ENCODE measurements around the gene ZNF732. TPM values are rescaled to one million over a fixed set of nuclear protein-coding genes. Genes with fewer than 3 reads are reported as not detected.
A peak's percentile ranks its signal among the peaks of the same experiment; 100 is the strongest.
"Not testable (repeated sequence)": the region's sequence is repeated elsewhere in the genome, so short reads cannot be mapped to it uniquely, and the experiment has no call there.

The ZNF732 gene
- 0.63 and 1.4 TPM in 2 replicates for total RNA-seq

DNA sequence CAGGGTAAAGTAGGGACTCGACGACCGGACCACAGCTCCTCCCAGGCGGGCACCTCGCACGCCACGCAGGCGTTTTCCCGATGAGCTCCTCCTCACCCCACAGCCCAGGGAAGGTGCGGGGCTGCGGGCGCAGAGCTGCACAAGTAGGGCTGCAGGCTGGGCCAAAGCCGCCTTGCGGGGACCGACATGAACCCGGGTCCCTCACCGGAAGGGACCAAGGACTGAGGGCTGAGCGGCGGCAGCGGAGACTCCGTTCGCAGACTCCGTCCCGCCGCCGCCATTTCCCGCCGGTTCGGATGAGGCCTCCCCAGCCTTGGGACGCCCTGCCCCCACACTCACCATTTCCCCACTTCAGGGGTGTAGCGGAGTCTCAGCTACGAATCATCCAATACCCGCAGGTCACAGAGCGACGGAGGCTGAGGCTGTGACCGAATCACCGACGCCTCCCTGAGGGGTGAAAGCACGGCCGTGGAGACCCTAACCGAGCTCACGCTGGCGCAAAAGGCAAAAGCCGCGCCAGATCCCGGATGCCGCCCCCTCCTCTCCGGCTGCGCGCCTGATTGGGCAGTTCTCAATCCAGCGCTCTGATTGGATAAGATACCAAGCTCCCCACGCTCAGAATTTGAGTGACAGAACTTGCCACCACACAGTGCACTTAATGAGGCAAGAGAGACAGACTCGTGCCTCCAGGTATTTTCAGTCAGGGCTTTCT, at the start of gene ZNF732:
TSS of gene ZNF732 (minus strand) at position 506 of the 712 bp plus-strand sequence. CDS start at position 342, 164 bp downstream.
- DNase-seq (ENCODE audit: low read depth in 2 of 2): peak; percentile 75 to 82

DNA sequence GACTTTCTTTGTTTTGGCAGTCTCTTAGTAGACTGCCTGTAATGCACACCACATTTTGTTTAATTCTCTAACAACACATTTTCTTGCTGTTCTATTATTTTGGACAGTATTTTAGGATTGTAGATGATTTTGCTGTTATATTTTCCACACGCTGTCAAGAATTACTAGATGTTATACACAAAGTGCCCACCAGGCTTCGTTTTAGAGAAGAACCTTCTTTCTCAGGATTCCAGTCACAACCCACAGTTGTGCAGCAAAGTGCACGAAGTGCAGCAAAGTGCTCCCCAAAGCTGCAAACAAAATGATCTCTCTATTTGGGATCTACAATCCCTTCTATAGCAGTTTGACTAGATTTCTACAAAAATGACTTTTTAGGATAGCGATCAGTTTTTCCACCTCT, 34.7 kb upstream of the ZNF732 start:
- no peak for DNase-seq (ENCODE audit: low read depth in 2 of 2)

DNA sequence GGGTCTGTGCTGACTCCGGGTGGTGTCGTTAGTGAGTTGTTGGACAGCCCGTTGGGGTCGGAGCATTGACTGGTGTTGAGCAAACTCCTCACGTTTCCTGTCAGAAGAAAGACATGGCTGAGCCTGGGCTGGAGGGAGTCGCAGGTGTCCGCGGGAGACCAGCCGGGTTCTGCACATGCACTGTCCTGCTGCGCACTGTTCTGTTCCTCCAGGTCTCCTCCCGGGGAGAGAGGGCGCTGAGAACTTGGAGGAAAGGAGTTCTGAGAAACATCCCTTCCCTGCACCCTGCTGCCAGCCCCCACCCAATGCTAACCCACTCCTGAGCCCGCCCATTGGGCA, 33.5 kb upstream of the ZNF732 start:
- DNase-seq (ENCODE audit: low read depth in 2 of 2): peak in 1 of 2 donors; percentile 7

DNA sequence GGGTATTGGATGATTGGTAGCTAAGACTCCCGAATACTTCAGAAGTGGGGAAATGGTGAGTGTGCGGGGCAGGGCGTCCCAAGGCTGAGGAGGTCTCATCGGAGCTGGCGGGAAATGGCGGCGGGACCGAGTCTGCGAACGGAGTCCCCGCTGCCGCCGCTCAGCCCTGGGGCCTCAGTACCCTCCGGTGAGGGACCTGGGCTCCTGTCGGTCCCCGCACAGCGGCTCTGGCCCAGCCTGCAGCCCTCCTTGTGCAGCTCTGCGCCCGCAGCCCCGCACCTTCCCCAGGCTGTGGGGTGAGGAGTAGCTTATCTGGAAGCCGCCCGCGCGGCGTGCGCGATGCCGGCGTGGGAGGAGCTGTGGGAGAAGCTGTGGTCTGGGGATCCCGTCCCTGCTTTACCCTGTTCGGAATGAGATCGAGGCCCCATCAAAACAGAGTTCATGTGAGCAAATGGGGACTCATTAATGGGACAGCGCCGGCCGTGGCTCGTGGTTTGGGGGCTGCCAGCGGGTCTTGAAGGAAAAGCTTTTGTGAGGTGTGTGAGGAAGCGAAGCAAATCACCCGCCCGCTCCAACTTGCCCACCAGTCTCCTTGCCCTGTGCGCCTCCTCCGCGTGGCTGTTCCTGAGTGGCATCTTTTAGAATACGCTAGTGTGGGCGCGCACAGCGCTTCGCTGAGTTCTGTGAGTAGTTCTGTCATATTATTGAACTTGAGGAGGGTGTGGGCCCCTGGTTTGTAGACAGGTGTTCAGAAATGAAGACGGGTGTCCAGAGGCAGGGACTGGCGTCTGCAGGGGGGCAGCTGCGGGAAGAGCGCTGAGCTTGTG, 32.9 kb upstream of the ZNF732 start:
- DNase-seq (ENCODE audit: low read depth in 2 of 2): peak in 1 of 2 donors; percentile 54

DNA sequence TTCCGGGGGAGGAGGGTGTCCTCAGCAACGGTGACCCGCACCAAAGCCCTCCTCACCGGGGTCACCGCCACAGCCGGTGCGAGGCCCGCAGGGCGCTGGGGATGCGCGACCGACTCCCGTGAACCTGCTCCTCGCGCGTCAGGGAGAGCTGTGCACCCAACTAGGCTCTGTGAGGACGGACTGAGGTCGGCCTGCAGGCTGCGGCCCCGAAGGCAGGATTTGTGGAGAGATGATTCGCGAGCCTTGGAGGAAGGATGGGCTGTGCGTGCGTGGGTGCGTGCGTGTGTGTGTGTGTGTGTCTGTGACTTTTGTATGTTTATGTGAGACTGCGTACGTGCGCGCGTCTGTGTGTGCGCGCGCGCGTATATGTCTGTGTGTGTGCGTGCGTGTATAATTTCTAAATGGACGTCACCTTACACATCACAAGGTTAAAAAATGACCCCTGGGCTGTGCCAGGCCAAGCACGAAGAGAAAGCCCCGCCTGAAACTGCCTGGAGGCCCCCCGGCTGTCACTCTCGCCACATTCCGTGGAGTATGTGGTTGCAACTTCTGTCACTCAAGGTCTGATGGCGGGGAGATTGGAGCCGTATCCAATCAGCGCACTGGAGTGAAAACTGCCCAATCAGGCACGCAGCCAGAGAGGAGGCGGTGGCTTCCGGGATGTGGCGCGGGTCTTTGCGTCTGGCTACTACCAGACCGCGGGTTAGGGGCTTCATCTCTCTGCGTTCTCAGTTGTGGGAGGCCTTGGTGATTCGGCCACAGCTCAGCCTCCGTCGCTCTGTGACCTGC, 32.1 kb upstream of the ZNF732 start, which contains the start of gene ZNF141:
TSS of gene ZNF141 (plus strand) at position 672 of the 789 bp plus-strand sequence. CDS start 170 bp downstream, outside the sequence.
- DNase-seq (ENCODE audit: low read depth in 2 of 2): peak; percentile 97 to 99

DNA sequence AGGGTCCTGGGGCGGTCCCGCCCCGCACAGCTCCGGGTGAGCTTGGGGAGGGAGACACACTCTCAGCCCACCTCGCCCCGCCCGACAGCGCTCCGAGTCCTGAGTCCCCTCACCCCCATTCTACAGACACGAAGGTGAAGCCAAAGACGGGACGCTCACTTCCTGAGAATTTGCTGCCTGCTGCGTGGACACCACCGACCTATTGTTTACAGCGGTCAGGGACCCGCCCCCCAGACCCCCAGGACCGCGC, 31.5 kb upstream of the ZNF732 start:
- DNase-seq (ENCODE audit: low read depth in 2 of 2): no peak

DNA sequence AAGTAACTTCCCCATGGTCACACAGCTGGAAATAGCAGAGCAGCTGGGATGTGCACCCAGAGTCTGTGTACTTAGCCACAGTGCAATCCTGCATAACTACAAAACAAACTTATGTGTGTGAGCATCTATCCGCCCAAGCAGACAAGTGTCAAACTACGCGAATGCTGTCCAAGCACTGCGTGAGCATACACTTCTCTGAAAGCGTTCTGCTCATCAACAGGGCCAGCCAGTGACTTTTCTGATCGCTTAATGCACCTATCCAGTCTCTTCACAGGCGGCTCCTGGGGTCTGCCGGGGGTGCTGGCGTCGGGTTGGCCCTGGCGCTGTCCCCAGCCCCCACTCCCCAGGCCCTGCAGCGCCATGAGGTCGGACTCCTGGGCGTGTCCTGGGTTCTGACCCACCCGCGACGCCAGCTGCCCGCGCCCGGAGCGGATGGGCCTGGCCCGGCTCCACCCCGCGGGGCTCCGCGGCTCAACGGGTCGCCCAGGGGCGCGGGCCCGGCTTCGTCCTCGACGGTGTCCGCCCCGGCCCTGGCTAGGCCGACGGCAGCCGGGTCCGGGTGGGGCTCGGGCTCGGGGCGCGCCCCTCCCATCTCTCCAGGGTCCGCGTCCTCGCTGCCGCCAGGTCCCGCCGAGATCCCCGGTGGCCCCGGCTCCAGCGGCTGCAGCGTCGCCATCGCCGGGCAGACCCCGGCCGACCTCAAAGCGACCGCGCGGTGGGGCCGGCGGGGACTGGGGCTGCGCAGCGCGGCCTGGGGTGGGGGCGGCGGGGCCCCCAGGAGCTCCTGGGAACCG, 31.0 kb upstream of the ZNF732 start:
- peak in 1 of 2 donors; percentile 15 for DNase-seq (ENCODE audit: low read depth in 2 of 2)

DNA sequence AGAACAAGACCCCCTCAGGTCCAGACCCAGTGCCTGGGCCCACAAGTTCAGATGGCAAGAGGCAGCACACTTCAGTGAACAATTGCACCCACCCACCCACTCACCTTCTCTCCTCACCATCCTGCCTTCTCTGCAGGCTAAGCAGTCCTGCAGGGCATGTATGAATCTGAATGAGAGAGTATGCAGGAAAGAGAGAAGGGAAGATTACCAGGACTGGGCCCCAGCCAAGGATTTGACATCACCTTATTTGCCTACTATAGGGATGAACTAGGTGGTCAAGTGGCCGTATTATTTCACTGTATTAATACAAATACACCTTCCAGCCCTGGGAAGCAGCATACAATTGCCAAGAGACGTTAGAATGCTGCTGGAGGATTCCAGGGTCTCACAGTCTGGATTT, 30.2 kb upstream of the ZNF732 start:
- DNase-seq (ENCODE audit: low read depth in 2 of 2): no peak

DNA sequence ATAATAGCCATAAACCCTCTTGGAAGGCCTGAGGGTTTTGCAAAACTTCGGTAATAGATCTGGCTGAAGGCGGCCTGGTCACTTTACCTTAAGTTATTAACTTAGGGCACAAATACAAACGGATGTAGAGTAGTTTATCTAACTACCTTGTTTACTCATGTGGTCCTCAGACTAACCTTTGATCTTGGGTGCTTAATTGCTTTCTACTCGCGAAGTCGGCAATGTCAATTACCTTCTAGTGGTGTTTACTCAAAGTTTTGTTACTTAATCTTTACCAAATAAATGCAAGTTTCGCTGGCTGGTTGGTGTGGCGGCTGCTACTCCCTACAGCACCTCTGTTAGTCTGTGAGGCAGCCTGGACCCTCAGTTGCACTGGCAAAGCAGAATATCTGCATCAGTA, 23.5 kb upstream of the ZNF732 start:
- DNase-seq (ENCODE audit: low read depth in 2 of 2): no peak

DNA sequence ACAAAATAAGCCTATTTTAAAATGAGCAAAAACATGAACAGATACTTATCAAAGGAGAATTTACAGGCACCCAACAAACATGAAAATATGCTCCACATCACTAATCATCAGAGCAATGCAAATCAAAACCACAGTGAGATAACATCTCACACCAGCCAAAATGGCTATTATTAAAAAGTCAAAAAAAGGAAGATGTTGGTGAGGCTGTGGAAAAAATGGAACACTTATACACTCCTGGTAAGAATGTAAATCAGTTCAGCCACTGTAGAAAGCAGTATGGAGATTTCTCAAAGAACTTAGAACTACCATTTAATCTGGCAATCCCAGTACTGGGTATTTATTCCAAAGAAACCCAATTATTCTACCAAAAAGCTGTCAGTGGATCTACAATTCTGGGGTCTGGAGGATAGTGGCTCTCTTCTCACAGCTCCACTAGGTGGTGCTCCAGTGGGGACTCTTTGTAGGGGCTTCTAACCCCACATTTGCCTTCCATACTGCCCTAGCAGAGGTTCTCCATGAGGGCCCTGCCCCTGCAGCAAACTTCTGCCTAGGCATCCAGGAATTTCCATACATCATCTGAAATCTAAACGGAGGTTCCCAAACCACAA, 9.1 kb upstream of the ZNF732 start:
- no peak for DNase-seq (ENCODE audit: low read depth in 2 of 2)

DNA sequence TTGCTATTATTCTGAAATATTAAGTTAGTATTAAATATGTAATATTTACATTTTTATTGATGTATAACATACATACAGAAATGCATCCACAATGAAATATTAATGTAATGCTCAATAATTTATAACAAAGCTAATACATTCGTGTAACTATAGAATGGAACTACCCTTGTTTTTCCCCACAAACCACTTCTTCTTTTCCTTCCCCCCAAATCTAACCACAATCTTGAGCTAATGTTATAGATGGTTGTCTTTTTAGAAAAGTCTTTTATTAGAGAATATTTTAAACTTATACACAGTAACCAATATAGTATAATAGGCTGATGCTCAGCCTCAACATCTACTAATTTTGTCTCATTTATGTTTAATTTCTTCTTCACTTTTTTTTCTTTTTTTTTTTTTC, 4.5 kb upstream of the ZNF732 start:
- DNase-seq (ENCODE audit: low read depth in 2 of 2): no peak

DNA sequence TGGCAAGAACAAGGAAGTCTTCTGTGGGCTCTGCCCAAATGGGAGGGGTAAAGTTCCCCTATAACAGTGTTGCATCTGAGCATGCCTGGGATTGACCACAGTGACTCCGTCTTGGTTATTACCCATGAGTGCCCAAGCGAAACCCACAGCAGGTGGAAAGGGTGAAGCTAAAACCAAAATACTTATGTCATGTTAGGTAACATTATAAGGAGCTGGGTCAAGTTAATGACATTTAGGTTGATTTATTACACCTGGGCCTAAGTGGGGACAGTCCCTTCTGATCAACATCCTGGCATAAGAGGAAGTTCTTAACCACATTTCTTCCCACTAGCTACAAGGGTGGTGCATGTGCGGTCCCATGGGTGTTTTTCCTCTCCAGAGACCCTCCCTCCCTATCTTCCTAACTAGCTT, 1.3 kb upstream of the ZNF732 start:
- no peak for DNase-seq (ENCODE audit: low read depth in 2 of 2)

DNA sequence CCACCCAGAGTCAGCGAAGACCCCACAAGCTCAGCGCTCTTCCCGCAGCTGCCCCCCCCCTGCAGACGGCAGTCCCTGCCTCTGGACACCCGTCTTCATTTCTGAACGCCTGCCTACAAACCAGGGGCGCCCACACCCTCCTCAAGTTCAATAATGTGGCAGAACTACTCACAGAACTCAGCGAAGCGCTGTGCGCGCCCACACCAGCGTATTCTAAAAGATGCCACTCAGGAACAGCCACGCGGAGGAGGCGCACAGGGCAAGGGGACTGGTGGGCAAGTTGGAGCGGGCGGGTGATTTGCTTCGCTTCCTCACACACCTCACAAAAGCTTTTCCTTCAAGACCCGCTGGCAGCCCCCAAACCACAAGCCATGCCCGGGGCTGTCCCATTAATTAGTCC, 758 bp downstream of the ZNF732 start:
- not testable (repeated sequence) for DNase-seq (ENCODE audit: low read depth in 2 of 2)

DNA sequence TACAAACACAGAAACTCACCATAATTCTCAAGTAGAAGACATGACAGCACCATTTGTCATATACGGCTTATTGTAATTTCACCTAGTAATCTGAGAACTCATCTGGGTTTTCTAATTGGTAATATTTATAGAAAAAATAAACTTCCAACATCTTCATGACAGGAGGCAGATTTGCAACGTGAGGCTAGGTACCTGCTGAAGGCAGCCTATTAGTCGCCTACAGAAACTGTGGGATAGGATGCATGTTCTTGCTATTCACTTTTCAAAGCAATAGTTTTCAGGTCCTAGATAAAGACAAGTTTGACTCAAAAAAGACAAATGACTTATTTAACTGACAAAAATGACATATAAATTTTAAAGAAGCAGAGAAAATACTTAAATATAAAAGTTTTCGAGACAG, 2.9 kb downstream of the ZNF732 start:
- DNase-seq (ENCODE audit: low read depth in 2 of 2): no peak

DNA sequence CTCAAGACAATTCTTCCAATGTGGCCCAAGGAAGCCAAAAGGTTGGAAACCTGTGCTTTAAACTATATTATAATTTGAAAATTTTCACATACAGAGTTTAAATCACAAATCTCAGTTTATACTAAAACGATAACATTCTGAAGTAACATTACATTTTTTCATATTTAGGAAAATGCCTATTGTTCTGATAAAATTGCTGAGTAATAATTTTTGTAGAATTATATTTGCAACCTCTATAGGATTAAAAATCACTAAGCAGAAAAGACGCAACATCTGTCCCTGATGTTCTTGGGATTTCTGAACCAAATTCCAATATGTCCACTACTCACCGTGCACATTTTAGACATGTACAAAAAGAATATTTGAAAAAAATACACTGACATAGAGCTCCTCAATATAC, 10.5 kb downstream of the ZNF732 start:
- DNase-seq (ENCODE audit: low read depth in 2 of 2): no peak

DNA sequence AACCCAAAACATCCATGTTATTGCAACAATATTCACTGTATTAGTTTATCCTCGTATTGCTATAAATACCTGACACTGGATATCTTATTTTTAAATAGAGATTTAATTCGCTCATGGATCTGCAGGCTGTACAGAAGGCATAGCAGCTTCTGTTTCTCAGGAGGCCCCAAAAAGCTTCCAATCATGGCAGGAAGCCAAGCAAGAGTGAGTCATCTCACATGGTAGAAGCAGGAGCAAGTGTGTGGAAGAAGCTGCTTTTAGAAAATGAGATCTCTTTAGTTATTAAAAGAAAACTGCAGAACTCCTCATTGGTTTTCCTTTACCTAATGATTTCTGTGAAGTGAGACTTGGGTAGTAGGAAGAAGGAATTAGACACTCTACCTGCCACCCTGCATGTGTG, 16.4 kb downstream of the ZNF732 start:
- DNase-seq (ENCODE audit: low read depth in 2 of 2): peak in 1 of 2 donors; percentile 20

DNA sequence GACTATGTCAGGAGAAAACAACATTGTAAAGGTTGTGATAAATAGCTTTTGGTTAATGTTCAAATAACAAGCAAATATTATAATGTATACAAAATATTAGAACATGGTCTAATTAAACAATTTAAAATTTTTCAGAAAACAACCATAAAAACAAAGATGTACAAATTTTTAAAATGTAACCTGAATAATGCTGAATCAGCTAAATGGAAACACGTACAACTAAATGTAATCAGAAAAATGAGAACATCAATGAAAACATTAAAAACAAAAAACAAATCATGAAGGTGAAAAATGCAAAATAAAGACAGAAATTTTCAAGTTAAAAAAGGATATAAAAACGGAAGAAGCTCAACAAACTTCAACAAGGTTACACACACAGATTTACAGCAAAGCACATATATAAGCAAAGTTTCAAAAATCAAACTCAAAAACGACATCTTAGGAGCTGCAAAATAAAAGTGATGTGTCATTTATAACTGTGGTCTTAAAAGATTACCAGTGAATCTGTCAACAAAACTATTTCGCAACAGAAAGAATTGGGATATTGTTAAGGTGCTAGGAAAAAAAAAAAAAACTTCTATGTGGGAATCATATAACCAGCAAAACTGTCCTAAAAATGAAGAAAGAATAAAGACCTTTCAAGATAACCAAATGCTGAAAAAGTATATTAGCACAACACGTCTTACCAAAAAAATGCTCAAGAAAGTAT, 31.8 kb downstream of the ZNF732 start:
- DNase-seq (ENCODE audit: low read depth in 2 of 2): no peak

DNA sequence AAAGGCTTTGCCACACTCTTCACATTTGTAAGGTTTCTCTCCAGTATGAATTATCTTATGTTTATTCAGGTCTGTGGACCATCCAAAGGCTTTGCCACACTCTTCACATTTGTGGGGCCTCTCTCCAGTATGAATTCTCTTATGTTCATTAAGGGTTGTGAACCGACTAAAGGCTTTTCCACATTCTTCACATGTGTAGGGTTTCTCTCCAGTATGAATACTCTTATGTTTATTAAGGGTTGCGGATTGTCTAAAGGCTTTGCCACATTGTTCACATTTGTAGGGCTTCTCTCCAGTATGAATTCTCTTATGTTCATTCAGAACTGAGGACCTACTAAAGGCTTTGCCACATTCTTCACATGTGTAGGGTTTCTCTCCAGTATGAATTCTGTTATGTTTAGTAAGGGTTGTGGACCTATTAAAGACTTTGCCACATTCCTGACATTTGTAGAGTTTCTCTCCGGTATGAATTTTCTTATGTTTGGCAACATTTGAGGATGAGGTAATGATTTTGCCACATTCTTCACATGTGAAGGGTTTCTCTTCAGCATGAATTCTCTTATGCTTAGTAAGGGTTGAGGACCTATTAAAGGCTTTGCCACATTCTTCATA, 33.7 kb downstream of the ZNF732 start:
- DNase-seq (ENCODE audit: low read depth in 2 of 2): no peak

DNA sequence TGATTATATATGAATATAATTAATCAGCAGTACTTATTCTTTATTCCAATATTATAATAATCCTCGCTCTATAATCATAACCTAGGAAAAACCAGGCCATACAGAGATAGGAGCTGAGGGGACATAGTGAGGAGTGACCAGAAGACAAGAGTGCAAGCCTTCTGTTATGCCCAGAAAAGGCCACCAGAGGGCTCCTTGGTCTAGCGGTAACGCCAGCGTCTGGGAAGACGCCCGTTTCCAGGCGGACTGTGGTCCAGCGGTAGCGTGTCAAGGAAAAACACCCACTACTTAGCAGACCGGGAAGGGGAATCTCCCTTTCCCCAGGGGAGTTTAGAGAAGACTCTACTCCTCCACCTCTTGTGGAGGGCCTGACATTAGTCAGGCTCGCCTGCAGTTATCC, 46.0 kb downstream of the ZNF732 start:
- not testable (repeated sequence) for DNase-seq (ENCODE audit: low read depth in 2 of 2)

DNA sequence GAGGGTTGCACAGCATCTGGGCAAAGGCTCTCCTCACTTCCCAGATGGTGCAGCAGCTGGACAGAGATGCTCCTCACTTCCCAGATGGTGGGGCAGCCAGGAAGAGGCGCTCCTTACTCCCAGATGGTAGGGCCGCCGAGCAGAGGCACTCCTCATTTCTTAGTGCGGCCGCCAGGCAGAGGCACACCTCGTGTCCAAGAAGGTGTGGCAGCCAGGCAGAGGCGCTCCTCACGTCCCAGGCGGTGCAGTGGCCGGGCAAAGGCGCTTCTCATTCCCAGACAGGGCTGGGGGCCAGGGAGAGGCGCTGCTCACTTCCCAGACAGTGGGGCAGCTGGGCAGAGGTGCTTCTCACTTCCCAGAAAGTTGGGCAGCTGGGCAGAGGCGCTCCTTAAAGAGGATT, 48.8 kb downstream of the ZNF732 start:
- DNase-seq (ENCODE audit: low read depth in 2 of 2): no peak

Measured in dermis microvascular lymphatic vessel endothelial cell (primary cell).